Natural killer cell (primary cell): ENCODE results near the gene RRAGC. TPM values are rescaled to one million over a fixed set of nuclear protein-coding genes. Genes with fewer than 3 reads are reported as not detected.

Experiments
- ATAC-seq, 3 donors: fragments of 150-1000 bp in 2 of 3; fragments of 200-7000 bp in 1 of 3; cut with Tn5 transposase; 1 replicate in 1 of 3; 2 replicates in 2 of 3; pipeline ENCODE4 v1.10.0; 2021; ENCODE audit warnings: mild to moderate bottlenecking in 2 of 3, moderate library complexity in 2 of 3
- DNase-seq, 2 donors: peaks; one replicate each; pipeline versions ENCODE4 v3.0.0 to v3.0.0-alpha.2; 2013 to 2021; ENCODE audit warnings: mixed read lengths in 1 of 2
- H3K27ac ChIP-seq: one replicate; pipeline ENCODE4 v1.5.1; 2013; ENCODE audit warnings: mild to moderate bottlenecking, low read length
- H3K27me3 ChIP-seq: one replicate; pipeline ENCODE4 v1.6.1; 2013; ENCODE audit warnings: low read length; ENCODE audit not compliant: control insufficient read depth, insufficient read depth
- H3K36me3 ChIP-seq: one replicate; pipeline ENCODE4 v1.6.1; 2013; ENCODE audit warnings: low read length; ENCODE audit not compliant: control insufficient read depth, insufficient read depth
- H3K4me1 ChIP-seq: one replicate; pipeline ENCODE4 v1.6.1; 2013; ENCODE audit warnings: low read length; ENCODE audit not compliant: control insufficient read depth, insufficient read depth
- H3K4me3 ChIP-seq: one replicate; pipeline ENCODE4 v1.5.1; 2013; ENCODE audit warnings: low read length
- H3K9me3 ChIP-seq: one replicate; pipeline ENCODE4 v1.6.1; 2013; ENCODE audit warnings: low read length; ENCODE audit not compliant: control insufficient read depth, insufficient read depth
- H3K27ac Mint-ChIP-seq, 2 donors: one replicate each; pipeline ENCODE4 v1.8.0; 2022; ENCODE audit warnings: mild to moderate bottlenecking in 2 of 2, mixed read lengths in 2 of 2, moderate library complexity in 1 of 2
- H3K27me3 Mint-ChIP-seq, 2 donors: one replicate each; pipeline ENCODE4 v1.8.0; 2022; ENCODE audit warnings: low read depth in 2 of 2, mixed read lengths in 2 of 2
- H3K36me3 Mint-ChIP-seq: one replicate; pipeline ENCODE4 v1.8.0; 2022; ENCODE audit warnings: mixed read lengths
- H3K4me1 Mint-ChIP-seq, 2 donors: one replicate each; pipeline ENCODE4 v1.8.0; 2022; ENCODE audit warnings: mixed read lengths in 2 of 2
- H3K4me3 Mint-ChIP-seq: one replicate; pipeline ENCODE4 v1.8.0; 2022; ENCODE audit warnings: mild to moderate bottlenecking, moderate library complexity, mixed read lengths
- H3K9me3 Mint-ChIP-seq, 2 donors: one replicate each; pipeline ENCODE4 v1.8.0; 2022; ENCODE audit warnings: mixed read lengths in 2 of 2
- WGBS: methylation state at CpG from one replicate; pipeline ENCODE4 v1.1.7; 2013; ENCODE audit warnings: missing lambda C conversion rate; ENCODE audit not compliant: insufficient coverage; 5-methylcytosine and 5-hydroxymethylcytosine counted together
- intact Hi-C: fragments of 100-400 bp; cut with micrococcal nuclease; formaldehyde crosslinking; loops from one replicate; pipeline ENCODE4 v1.14.2; 2022
- total RNA-seq, 4 donors: library from RNA; stranded (reverse); fragments of 120-200 nt in 1 of 4; gene quantifications; one replicate each; pipeline versions ENCODE4 v1.2.3 to v1.2.4, GENCODE V29; 2013 to 2022
- TF ChIP-seq, protein P1 (sequence below): fragments of 200-600 bp; IDR thresholded peaks from one replicate; pipeline ENCODE4 v1.8.0; 2022; ENCODE audit warnings: antibody characterized with exemption

The RRAGC gene
- total RNA-seq, 3 donors from 2014 or later (not counting 1 experiment from before 2014, with no cell fraction given): 15.9 to 24.9 (median 22.0) TPM

DNA sequence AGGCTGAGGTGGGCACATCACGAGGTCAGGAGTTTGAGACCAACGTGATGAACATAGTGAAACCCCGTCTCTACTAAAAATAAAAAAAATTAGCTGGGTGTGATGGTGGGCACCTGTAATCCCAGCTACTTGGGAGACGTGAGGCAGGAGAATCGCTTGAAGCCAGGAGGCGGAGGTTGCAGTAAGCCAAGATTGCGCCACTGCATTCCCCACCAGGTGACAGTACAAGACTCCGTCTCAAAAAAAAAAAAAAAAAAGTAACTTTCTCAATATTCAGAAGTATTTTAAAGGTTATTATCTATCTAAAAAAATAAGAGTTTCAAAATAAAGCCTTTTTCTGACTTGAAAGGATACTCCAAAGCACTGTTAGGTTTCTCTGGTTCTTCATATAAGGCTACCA, 7.6 kb upstream of the RRAGC start:
- Mint-ChIP-seq H3K9me3 (no peaks in the 10 kb centered on the region), H3K27ac (no peak overlapping the region), H3K36me3 (no peaks in the 10 kb centered on the region), H3K27me3 (no peaks in the 10 kb centered on the region), H3K4me1 (peaks cover 23 to 33% of the 10 kb centered on the region in 2 donors), H3K4me3 (no peak overlapping the region)
- Histone ChIP-seq H3K4me3 (no peak overlapping the region), H3K27me3 (no peaks in the 10 kb centered on the region), H3K9me3 (no peaks in the 10 kb centered on the region), H3K27ac (no peak overlapping the region), H3K36me3 (peaks cover 15% of the 10 kb centered on the region), H3K4me1 (no peaks in the 10 kb centered on the region)
- TF ChIP-seq, protein P1, sequence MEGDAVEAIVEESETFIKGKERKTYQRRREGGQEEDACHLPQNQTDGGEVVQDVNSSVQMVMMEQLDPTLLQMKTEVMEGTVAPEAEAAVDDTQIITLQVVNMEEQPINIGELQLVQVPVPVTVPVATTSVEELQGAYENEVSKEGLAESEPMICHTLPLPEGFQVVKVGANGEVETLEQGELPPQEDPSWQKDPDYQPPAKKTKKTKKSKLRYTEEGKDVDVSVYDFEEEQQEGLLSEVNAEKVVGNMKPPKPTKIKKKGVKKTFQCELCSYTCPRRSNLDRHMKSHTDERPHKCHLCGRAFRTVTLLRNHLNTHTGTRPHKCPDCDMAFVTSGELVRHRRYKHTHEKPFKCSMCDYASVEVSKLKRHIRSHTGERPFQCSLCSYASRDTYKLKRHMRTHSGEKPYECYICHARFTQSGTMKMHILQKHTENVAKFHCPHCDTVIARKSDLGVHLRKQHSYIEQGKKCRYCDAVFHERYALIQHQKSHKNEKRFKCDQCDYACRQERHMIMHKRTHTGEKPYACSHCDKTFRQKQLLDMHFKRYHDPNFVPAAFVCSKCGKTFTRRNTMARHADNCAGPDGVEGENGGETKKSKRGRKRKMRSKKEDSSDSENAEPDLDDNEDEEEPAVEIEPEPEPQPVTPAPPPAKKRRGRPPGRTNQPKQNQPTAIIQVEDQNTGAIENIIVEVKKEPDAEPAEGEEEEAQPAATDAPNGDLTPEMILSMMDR: no peak
- DNase-seq (no peak), ATAC-seq (no peak)
- intact Hi-C loops: no loop called here
- WGBS: 93% methylated on average over 7 of the region's 8 CpGs

DNA sequence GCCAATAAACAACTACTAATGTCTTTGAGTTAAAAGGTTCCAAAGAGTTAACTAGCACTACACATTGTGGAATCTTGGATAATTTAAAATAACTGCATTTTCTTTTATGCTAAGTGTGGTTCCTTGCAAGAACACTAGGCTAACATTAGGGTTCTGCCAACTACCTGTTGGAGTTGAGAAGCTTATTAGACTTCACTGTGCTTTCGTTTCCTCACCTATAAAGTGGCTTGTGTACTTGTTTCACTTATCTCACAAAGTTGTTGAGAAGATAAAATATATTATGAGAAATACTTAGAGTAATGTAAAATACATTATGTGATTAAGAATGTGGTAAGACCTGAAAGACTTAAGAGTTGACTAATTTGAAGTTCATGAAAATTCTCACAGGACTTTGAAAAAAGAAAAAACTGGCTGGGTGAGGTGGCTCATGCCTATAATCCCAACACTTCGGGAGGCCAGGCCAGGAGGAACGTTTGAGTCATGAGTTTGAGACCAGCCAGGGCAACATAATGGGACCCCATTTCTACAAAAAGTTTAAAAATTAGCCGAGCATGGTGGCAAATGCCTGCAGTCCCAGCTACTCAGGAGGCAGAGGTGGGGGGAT, 5.6 kb upstream of the RRAGC start:
- whole genome bisulfite sequencing: 94% methylated on average over 3 of the region's 4 CpGs
- H3K27me3 ChIP-seq: no peaks in the 10 kb centered on the region
- Mint-ChIP-seq H3K9me3 (no peaks in the 10 kb centered on the region), H3K4me3 (no peak overlapping the region), H3K36me3 (no peaks in the 10 kb centered on the region), H3K27ac (no peak overlapping the region), H3K4me1 (peaks cover 21 to 33% of the 10 kb centered on the region in 2 donors), H3K27me3 (no peaks in the 10 kb centered on the region)
- H3K36me3 ChIP-seq: peaks cover 15% of the 10 kb centered on the region
- no peak overlapping the region for H3K4me3 ChIP-seq
- intact Hi-C loops: no loop called here
- H3K9me3 ChIP-seq: no peaks in the 10 kb centered on the region
- TF ChIP-seq, protein P1: no peak
- no peak for DNase-seq
- no peak for ATAC-seq
- peaks cover 7% of the 10 kb centered on the region for H3K4me1 ChIP-seq
- H3K27ac ChIP-seq: no peak overlapping the region

DNA sequence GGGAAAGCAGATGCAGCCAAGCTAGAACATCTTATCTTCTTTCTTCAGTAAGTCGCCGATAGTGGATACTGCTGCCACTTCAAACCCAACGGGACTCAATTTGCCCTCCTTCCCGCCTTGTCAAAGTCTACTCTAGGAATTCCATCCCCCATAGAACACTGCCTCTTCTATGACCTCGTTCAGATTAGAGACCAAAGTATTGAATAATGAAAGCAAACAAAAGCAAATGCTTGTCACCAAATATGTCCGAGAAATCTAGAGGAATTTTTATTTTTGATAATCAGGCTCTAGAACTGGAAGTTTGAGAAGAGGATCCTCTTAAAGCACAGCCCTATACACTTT, 853 bp upstream of the RRAGC start:
- H3K9me3 ChIP-seq: no peaks in the 10 kb centered on the region
- H3K36me3 Mint-ChIP-seq: no peaks in the 10 kb centered on the region
- peaks cover 25 to 41% of the 10 kb centered on the region in 2 donors for H3K4me1 Mint-ChIP-seq
- intact Hi-C loops: no loop called here
- H3K4me3 Mint-ChIP-seq: peak overlapping the region; percentile 94
- no peak for DNase-seq
- H3K9me3 Mint-ChIP-seq: no peaks in the 10 kb centered on the region
- no peaks in the 10 kb centered on the region for H3K27me3 Mint-ChIP-seq
- peak overlapping the region; percentile 83 to 88 for H3K27ac Mint-ChIP-seq
- no peak for ATAC-seq
- peak overlapping the region; percentile 65 for H3K4me3 ChIP-seq
- H3K27ac ChIP-seq: no peak overlapping the region
- TF ChIP-seq, protein P1: no peak
- no peaks in the 10 kb centered on the region for H3K27me3 ChIP-seq
- H3K36me3 ChIP-seq: peaks cover 19% of the 10 kb centered on the region
- H3K4me1 ChIP-seq: peaks cover 27% of the 10 kb centered on the region
- WGBS: 12% methylated on average over 5 of the region's 6 CpGs
